ENCODE results near the gene ACBD4. TPM values are rescaled to one million over a fixed set of nuclear protein-coding genes. Genes with fewer than 3 reads are reported as not detected.

The ACBD4 gene
- total and polyA plus RNA-seq, 2 of the 4 experiments (the other 2 are of a cell fraction) = 2.3 to 5.7 TPM

GRCh38 chr17:45092911-45093430 lies 42.5 kb upstream of the ACBD4 start:
- no peaks in the 10 kb centered on the region; the same call in 1 of the 2 replicates for H4K20me1 ChIP-seq (ENCODE audit: insufficient read depth, low read length)
- H3K18ac ChIP-seq (ENCODE audit: low read depth, low read length) = peak overlapping the region; percentile 94
- H3K4me2 ChIP-seq (ENCODE audit: low read depth, low read length) = peak overlapping the region; percentile 54; the same call in 1 of the 2 replicates
- no TSS peak for BruUV-seq (replicated peaks)
- DNase-seq = peak; percentile 99
- H3K4ac ChIP-seq (ENCODE audit: low read depth, low read length) = peak overlapping the region; percentile 92
- ChIA-PET CTCF (interaction anchor here (0.6 kb wide), 2 partner anchors 39 to 46 kb away, joined by 3 to 6 read pairs; partner anchors contain the start of gene PLCD3), POLR2A (ENCODE audit: unreplicated experiment) (interaction anchor here (0.7 kb wide), 1 partner anchor 68 kb away, joined by 3 read pairs; no protein-coding TSS in a partner anchor)
- peak overlapping the region; percentile 21 for H2AFZ ChIP-seq (replicated peaks; ENCODE audit: low read length, poor library complexity)
- peak; percentile 97 for ATAC-seq (ENCODE audit: low read depth)
- H3K56ac ChIP-seq (ENCODE audit: extremely low read depth, insufficient read depth, low read length) = peak overlapping the region; percentile 85
- peak overlapping the region; percentile 93 for H2BK20ac ChIP-seq (ENCODE audit: low read depth, low read length)
- H3K79me1 ChIP-seq (ENCODE audit: low read depth in 1 of 2, low read length in 2 of 2) = peaks cover 35 to 74% of the 10 kb centered on the region in 2 experiments
- H3K27ac ChIP-seq (ENCODE audit: insufficient read depth, low read length) = peak overlapping the region; percentile 99
- H2BK5ac ChIP-seq (ENCODE audit: low read depth, low read length, poor library complexity, severe bottlenecking) = peak overlapping the region; percentile 90
- H3K36me3 ChIP-seq (ENCODE audit: control insufficient read depth, insufficient read depth, low read length) = peaks cover 62% of the 10 kb centered on the region
- peaks cover 28% of the 10 kb centered on the region for H3K4me1 ChIP-seq (ENCODE audit: control insufficient read depth, insufficient read depth, low read length)
- H3K4me3 ChIP-seq (ENCODE audit: insufficient read depth, low read depth, low read length) = no peak overlapping the region
- H2AK5ac ChIP-seq (ENCODE audit: low read depth, low read length) = peak overlapping the region; percentile 97
- H2BK120ac ChIP-seq (ENCODE audit: low read depth, low read length) = peak overlapping the region; percentile 95
- 0% methylated on average over 2 of the region's 6 CpGs; no CpG with 5 or more reads in 1 of the 2 experiments for WGBS, 2 experiments (ENCODE audit: extremely low coverage in 2 of 2, insufficient read length in 1 of 2)
- in situ Hi-C loops (cut with MboI; ENCODE audit: low sequenced_read_pairs) = no loop called here
- H3K9me3 ChIP-seq (ENCODE audit: control insufficient read depth, insufficient read depth, low read length) = 0 out of 2 replicates have a peak, but pooled peaks cover 2% of the 10 kb centered on the region
- peak overlapping the region; percentile 74 for H3K14ac ChIP-seq (replicated peaks; ENCODE audit: low read depth, low read length)
- dilution Hi-C loops (cut with HindIII; ENCODE audit: low sequenced_read_pairs, unreplicated experiment) = no loop called here
- peak overlapping the region; percentile 53 for H3K9ac ChIP-seq (ENCODE audit: low read depth, low read length)
- peak overlapping the region; percentile 84 for H4K5ac ChIP-seq (ENCODE audit: low read depth, low read length)
- H2BK15ac ChIP-seq (ENCODE audit: low read depth, low read length) = peak overlapping the region; percentile 72
- H3K23ac ChIP-seq (ENCODE audit: low read depth, low read length) = peak overlapping the region; percentile 84
- peaks cover 25% of the 10 kb centered on the region for H3K9me1 ChIP-seq (ENCODE audit: insufficient read depth, low read length)
- peak overlapping the region; percentile 60 to 94 for H4K8ac ChIP-seq (ENCODE audit: low read depth in 2 of 2, low read length in 2 of 2)
- intact Hi-C loops (cut with micrococcal nuclease) = loop anchor here (2.0 kb wide), 2 partner anchors 32 to 40 kb away; partner anchors contain the start of genes NMT1 and PLCD3
- H4K91ac ChIP-seq (ENCODE audit: insufficient read depth, low read depth, low read length) = peak overlapping the region; percentile 98
- H3K27me3 ChIP-seq (ENCODE audit: control insufficient read depth, insufficient read depth, low read length) = no peaks in the 10 kb centered on the region
- peak overlapping the region; percentile 97 for H2AK9ac ChIP-seq (replicated peaks; ENCODE audit: low read depth, low read length, poor library complexity)
- TF ChIP-seq CTCF (conservative IDR thresholded peaks at IDR 0.05; ENCODE audit: low read depth, low read length) (no peak), USF2 (IDR thresholded peaks at IDR 0.05; ENCODE audit: low read depth, low read length) (peak; percentile 65; the same call in 1 of the 2 replicates), CHD1 (IDR thresholded peaks at IDR 0.05; ENCODE audit: low read depth, low read length) (no peak), SMC3 (IDR thresholded peaks at IDR 0.05; ENCODE audit: low read depth, low read length) (no peak; the same call in 1 of the 2 replicates), RCOR1 (IDR thresholded peaks at IDR 0.05; ENCODE audit: insufficient replicate concordance, low read length) (peak; percentile 64), RFX5 (IDR thresholded peaks at IDR 0.05; ENCODE audit: low read depth, low read length) (no peak), POLR2A (IDR thresholded peaks at IDR 0.05; ENCODE audit: low read depth, low read length) (peak; percentile 67; the same call in 1 of the 2 replicates), RAD21 (IDR thresholded peaks at IDR 0.05; ENCODE audit: low read length) (no peak), MXI1 (IDR thresholded peaks at IDR 0.05; ENCODE audit: borderline replicate concordance, low read depth, low read length) (peak; percentile 90), BHLHE40 (IDR thresholded peaks at IDR 0.05; ENCODE audit: low read depth, low read length) (no peak), NFE2L2 (IDR thresholded peaks at IDR 0.05; ENCODE audit: low read depth, low read length) (peak; percentile 48; the same call in 1 of the 2 replicates), FOS (IDR thresholded peaks at IDR 0.05; ENCODE audit: low read depth, low read length) (peak; percentile 89), MAZ (IDR thresholded peaks at IDR 0.05; ENCODE audit: borderline replicate concordance, low read depth, low read length) (peak; percentile 96)
- TF ChIP-seq, protein P1, sequence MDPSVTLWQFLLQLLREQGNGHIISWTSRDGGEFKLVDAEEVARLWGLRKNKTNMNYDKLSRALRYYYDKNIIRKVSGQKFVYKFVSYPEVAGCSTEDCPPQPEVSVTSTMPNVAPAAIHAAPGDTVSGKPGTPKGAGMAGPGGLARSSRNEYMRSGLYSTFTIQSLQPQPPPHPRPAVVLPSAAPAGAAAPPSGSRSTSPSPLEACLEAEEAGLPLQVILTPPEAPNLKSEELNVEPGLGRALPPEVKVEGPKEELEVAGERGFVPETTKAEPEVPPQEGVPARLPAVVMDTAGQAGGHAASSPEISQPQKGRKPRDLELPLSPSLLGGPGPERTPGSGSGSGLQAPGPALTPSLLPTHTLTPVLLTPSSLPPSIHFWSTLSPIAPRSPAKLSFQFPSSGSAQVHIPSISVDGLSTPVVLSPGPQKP (IDR thresholded peaks at IDR 0.05; ENCODE audit: borderline replicate concordance, low read depth, low read length) = no peak

Data from IMR-90 (cell line).